Spleen (tissue), 11 donors: Measurements from ENCODE around the gene HERC6. TPM values are rescaled to one million over a fixed set of nuclear protein-coding genes. Genes with fewer than 3 reads are reported as not detected.

ENCODE experiments used
- DNase-seq: peaks from one replicate; pipeline ENCODE4 v3.0.0-alpha.2; 2020
- H3K27ac ChIP-seq, 8 donors: fragments of 200-600 bp; sonication (generic) in 7 of 8; 1 replicate in 4 of 8; 2 replicates in 4 of 8; pipeline versions ENCODE4 v1.5.0 to v1.8.0; 2016 to 2021; ENCODE audit warnings: inconsistent platforms in 4 of 8, mild to moderate bottlenecking in 4 of 8, moderate library complexity in 1 of 8
- H3K27me3 ChIP-seq, 7 donors: fragments of 200-600 bp; sonication (generic) in 6 of 7; replicated peaks in 1 of 7; 1 replicate in 4 of 7; 2 replicates in 3 of 7; pipeline versions ENCODE4 v1.5.0 to v1.8.0; 2016 to 2021; ENCODE audit warnings: inconsistent platforms in 3 of 7, mild to moderate bottlenecking in 1 of 7
- H3K36me3 ChIP-seq, 6 donors: fragments of 200-600 bp; sonication (generic) in 5 of 6; 1 replicate in 4 of 6; 2 replicates in 2 of 6; pipeline versions ENCODE4 v1.5.0 to v1.8.0; 2016 to 2021; ENCODE audit warnings: inconsistent platforms in 2 of 6
- H3K4me1 ChIP-seq, 6 donors: fragments of 200-600 bp; sonication (generic) in 5 of 6; 1 replicate in 3 of 6; 2 replicates in 3 of 6; pipeline versions ENCODE4 v1.5.0 to v1.8.0; 2016 to 2021; ENCODE audit warnings: inconsistent platforms in 3 of 6
- H3K4me3 ChIP-seq, 8 donors: fragments of 200-600 bp; sonication (generic) in 7 of 8; 1 replicate in 4 of 8; 2 replicates in 4 of 8; pipeline versions ENCODE4 v1.5.0 to v1.8.0; 2016 to 2021; ENCODE audit warnings: inconsistent platforms in 4 of 8, mild to moderate bottlenecking in 4 of 8, moderate library complexity in 2 of 8
- H3K9me3 ChIP-seq, 8 donors: fragments of 200-600 bp; sonication (generic) in 7 of 8; 1 replicate in 4 of 8; 2 replicates in 4 of 8; pipeline versions ENCODE4 v1.5.0 to v1.8.0; 2016 to 2021; ENCODE audit warnings: inconsistent platforms in 4 of 8
- CTCF ChIP-seq, 11 experiments: fragments of 200-600 bp in 7 of 11; fragments of 450-650 bp in 4 of 11; sonication (generic) in 4 of 11; IDR thresholded peaks in 8 of 11; conservative IDR thresholded peaks in 3 of 11; 1 replicate in 7 of 11; 2 replicates in 4 of 11; pipeline versions ENCODE4 v1.4.0 to v1.8.0; 2016 to 2021; ENCODE audit warnings: antibody characterized with exemption in 11 of 11, inconsistent platforms in 4 of 11, mild to moderate bottlenecking in 1 of 11
- POLR2A ChIP-seq, 3 donors: fragments of 450-650 bp; IDR thresholded peaks; one replicate each; pipeline ENCODE4 v1.5.1; 2017; ENCODE audit warnings: antibody characterized with exemption in 3 of 3, mild to moderate bottlenecking in 1 of 3
- POLR2AphosphoS5 ChIP-seq, 3 donors: sonication (generic); formaldehyde crosslinking; IDR thresholded peaks; one replicate each; pipeline ENCODE4 v1.5.1; 2017; ENCODE audit warnings: antibody characterized with exemption in 3 of 3
- WGBS, 5 donors: extraction: QIAGEN DNeasy Blood & Tissue Kit in 3 of 5; methylation state at CpG; one replicate each; pipeline versions ENCODE4 v1.1.5 to v1.1.7; 2013 to 2018; 5-methylcytosine and 5-hydroxymethylcytosine counted together
- intact Hi-C: fragments of 100-400 bp; cut with DNase I; formaldehyde crosslinking; loops from one replicate; pipeline ENCODE4 v1.15.0; 2023; ENCODE audit warnings: low total_unique reads
- polyA plus RNA-seq, 3 donors: library from polyadenylated mRNA; stranded (reverse); fragments of 200-250 nt; gene quantifications; one replicate each; pipeline ENCODE4 v1.2.1, GENCODE V29; 2013
- total RNA-seq, 7 donors: library from RNA; depleted of rRNA in 3 of 7; stranded (reverse); fragments of >200 nt in 3 of 7; fragmentation: NEBNext Ultra II Directional in 4 of 7; extraction: Animal tissue kit (Norgen Biotek cat#: 25700) in 4 of 7; gene quantifications; one replicate each; pipeline versions ENCODE4 v1.1.0 to v1.2.1, GENCODE V29; 2016 to 2021
- donor health status: healthy with polysubstance abuse.
- donor health status: DM: no; HTN: no; CAD: no; lungs with moderate emphysema.
- donor health status: DM: no; HTN: no; CAD: no.
- donor health status: Bipolar disorder and iron deficiency.
- donor health status: healthy.
- donor health status: DM: no; HTN: no; CAD: no.
- donor health status: DM: yes; HTN: yes; CAD: no.

The HERC6 gene
- total and polyA plus RNA-seq, 10 donors = 2.8 to 13.6 (median 10.8) TPM

- intact Hi-C loops = no loop called here
- WGBS, 5 donors = 90 to 97% (median 94%) methylated on average over 3 of the region's 3 CpGs
- peaks cover 0 to 68% (median 3%) of the 10 kb centered on the region in 6 donors for H3K36me3 ChIP-seq
- TF ChIP-seq POLR2AphosphoS5 (IDR thresholded peaks at IDR 0.05) (no peak), CTCF (IDR thresholded peaks at IDR 0.05 in 8 of 11, conservative IDR thresholded peaks at IDR 0.05 in 3 of 11) (no peak), POLR2A (IDR thresholded peaks at IDR 0.05) (no peak)
- no peaks in the 10 kb centered on the region for H3K4me1 ChIP-seq
- H3K27me3 ChIP-seq = no peaks in the 10 kb centered on the region
- H3K27ac ChIP-seq = peak overlapping the region in 1 of 8 donors; percentile 7
- no peak for DNase-seq
- H3K4me3 ChIP-seq = no peak overlapping the region
- peaks cover 0 to 4% (median 0%) of the 10 kb centered on the region in 8 donors for H3K9me3 ChIP-seq
Observed at GRCh38 chr4:88439161-88439760, 60.6 kb downstream of the HERC6 start.

GRCh38 chr4:88440146-88440545 is 61.5 kb downstream of the HERC6 start:
- 83 to 100% (median 93%) methylated on average over 1 of the region's 1 CpG for WGBS, 5 donors
- intact Hi-C loops = no loop called here
- H3K27ac ChIP-seq = no peak overlapping the region
- no peaks in the 10 kb centered on the region for H3K4me1 ChIP-seq
- no peak for TF ChIP-seq POLR2A (IDR thresholded peaks at IDR 0.05)
- TF ChIP-seq CTCF (IDR thresholded peaks at IDR 0.05 in 8 of 11, conservative IDR thresholded peaks at IDR 0.05 in 3 of 11) = no peak
- TF ChIP-seq POLR2AphosphoS5 (IDR thresholded peaks at IDR 0.05) = no peak
- no peaks in the 10 kb centered on the region for H3K27me3 ChIP-seq
- H3K36me3 ChIP-seq = peaks cover 0 to 64% (median 2%) of the 10 kb centered on the region in 6 donors
- H3K9me3 ChIP-seq = peaks cover 0 to 4% (median 0%) of the 10 kb centered on the region in 8 donors
- DNase-seq = no peak
- no peak overlapping the region for H3K4me3 ChIP-seq

- Histone ChIP-seq H3K36me3 (peaks cover 0 to 50% (median 2%) of the 10 kb centered on the region in 6 donors), H3K9me3 (peaks cover 0 to 4% (median 0%) of the 10 kb centered on the region in 8 donors), H3K27ac (no peak overlapping the region), H3K4me1 (no peaks in the 10 kb centered on the region), H3K4me3 (no peak overlapping the region), H3K27me3 (no peaks in the 10 kb centered on the region)
- TF ChIP-seq POLR2AphosphoS5 (IDR thresholded peaks at IDR 0.05) (no peak), POLR2A (IDR thresholded peaks at IDR 0.05) (no peak), CTCF (IDR thresholded peaks at IDR 0.05 in 8 of 11, conservative IDR thresholded peaks at IDR 0.05 in 3 of 11) (no peak)
- no peak for DNase-seq
- intact Hi-C loops = no loop called here
Observed at GRCh38 chr4:88441696-88442095, 63.0 kb downstream of the HERC6 start.

- H3K4me3 ChIP-seq = no peak overlapping the region
- intact Hi-C loops = no loop called here
- peaks cover 0 to 43% (median 2%) of the 10 kb centered on the region in 6 donors for H3K36me3 ChIP-seq
- TF ChIP-seq POLR2A (IDR thresholded peaks at IDR 0.05) (no peak), CTCF (IDR thresholded peaks at IDR 0.05 in 8 of 11, conservative IDR thresholded peaks at IDR 0.05 in 3 of 11) (no peak), POLR2AphosphoS5 (IDR thresholded peaks at IDR 0.05) (no peak)
- peaks cover 0 to 4% (median 0%) of the 10 kb centered on the region in 8 donors for H3K9me3 ChIP-seq
- H3K27me3 ChIP-seq = no peaks in the 10 kb centered on the region
- 93 to 100% (median 99%) methylated on average over 1 of the region's 1 CpG for WGBS, 5 donors
- no peaks in the 10 kb centered on the region for H3K4me1 ChIP-seq
- DNase-seq = no peak
- H3K27ac ChIP-seq = no peak overlapping the region
Observed at GRCh38 chr4:88442689-88443191, 64.1 kb downstream of the HERC6 start.
